SU-DHL-6 (cell line): ENCODE data around the gene PRDM10.
"Not testable (repeated sequence)": the region's sequence is repeated elsewhere in the genome, so short reads cannot be mapped to it uniquely, and the experiment has no call there.

Source experiments
- H2AFZ ChIP-seq: fragments of 200-600 bp; sonication (generic); 2 replicates; pipeline ENCODE4 v1.6.1; 2014; ENCODE audit warnings: low read depth, mild to moderate bottlenecking, moderate library complexity, mixed read lengths, antibody characterized with exemption, low read length; ENCODE audit not compliant: severe bottlenecking
- H3F3A ChIP-seq: fragments of 200-600 bp; shearing (Covaris generic); 2 replicates; pipeline ENCODE4 v1.6.0; 2016; ENCODE audit warnings: antibody characterized with exemption, mild to moderate bottlenecking; ENCODE audit not compliant: insufficient read depth
- H3K27ac ChIP-seq: fragments of 200-600 bp; sonication (generic); 2 replicates; pipeline ENCODE4 v1.5.1; 2016; ENCODE audit warnings: low read depth, mild to moderate bottlenecking, low read length, moderate library complexity, mixed read lengths
- H3K27me3 ChIP-seq: fragments of 200-600 bp; sonication (generic), shearing (Covaris generic); 2 replicates; pipeline ENCODE4 v1.6.0; 2014; ENCODE audit warnings: mild to moderate bottlenecking, low read length
- H3K36me3 ChIP-seq: fragments of 200-600 bp; sonication (generic); 2 replicates; pipeline ENCODE4 v1.6.1; 2014; ENCODE audit warnings: mild to moderate bottlenecking, low read length, mixed read lengths
- H3K4me2 ChIP-seq: fragments of 300-600, 200-600 bp; shearing (Covaris generic), sonication (generic); 2 replicates; pipeline ENCODE4 v1.6.0; 2014; ENCODE audit warnings: low read length, low read depth, mild to moderate bottlenecking; ENCODE audit not compliant: poor library complexity, severe bottlenecking
- H3K4me3 ChIP-seq: fragments of 200-600 bp; sonication (generic); 2 replicates; pipeline ENCODE4 v1.5.1; 2014; ENCODE audit warnings: antibody characterized with exemption, low read length, mild to moderate bottlenecking, mixed read lengths; ENCODE audit not compliant: insufficient read depth, poor library complexity, severe bottlenecking
- H3K79me2 ChIP-seq: fragments of 200-600 bp; sonication (generic); 2 replicates; pipeline ENCODE4 v1.6.1; 2014; ENCODE audit warnings: mild to moderate bottlenecking, low read length, moderate library complexity; ENCODE audit not compliant: insufficient read depth
- H3K9ac ChIP-seq: fragments of 200-600 bp; sonication (generic); 2 replicates; pipeline ENCODE4 v1.7.0; 2014; ENCODE audit warnings: mild to moderate bottlenecking, low read length
- H3K9me2 ChIP-seq: fragments of 200-600 bp; sonication (generic); replicated peaks from 2 replicates; pipeline ENCODE4 v1.6.1; 2014; ENCODE audit warnings: low read length; ENCODE audit not compliant: insufficient read depth
- H3K9me3 ChIP-seq: fragments of 200-600 bp; sonication (generic); 2 replicates; pipeline ENCODE4 v1.6.1; 2014; ENCODE audit warnings: low read length, mixed read lengths; ENCODE audit not compliant: insufficient read depth
- H4K20me1 ChIP-seq: fragments of 200-600 bp; sonication (generic); 2 replicates; pipeline ENCODE4 v1.6.1; 2014; ENCODE audit warnings: low read depth, mild to moderate bottlenecking, antibody characterized with exemption, low read length, moderate library complexity, mixed read lengths
- EZH2phosphoT487 ChIP-seq: fragments of 200-600 bp; sonication (generic), shearing (Covaris generic); conservative IDR thresholded peaks from 2 replicates; pipeline ENCODE4 v1.6.1; 2018; ENCODE audit warnings: mild to moderate bottlenecking, antibody characterized with exemption, low read length, moderate library complexity, mixed read lengths
- TF ChIP-seq, protein P1 (sequence below): fragments of 200-600 bp; sonication (generic); IDR thresholded peaks from one replicate; pipeline ENCODE4 v1.5.1; 2017; ENCODE audit warnings: antibody characterized with exemption, mild to moderate bottlenecking, low read length, moderate library complexity; ENCODE audit not compliant: insufficient read depth, poor library complexity, severe bottlenecking

PRDM10 gene

DNA sequence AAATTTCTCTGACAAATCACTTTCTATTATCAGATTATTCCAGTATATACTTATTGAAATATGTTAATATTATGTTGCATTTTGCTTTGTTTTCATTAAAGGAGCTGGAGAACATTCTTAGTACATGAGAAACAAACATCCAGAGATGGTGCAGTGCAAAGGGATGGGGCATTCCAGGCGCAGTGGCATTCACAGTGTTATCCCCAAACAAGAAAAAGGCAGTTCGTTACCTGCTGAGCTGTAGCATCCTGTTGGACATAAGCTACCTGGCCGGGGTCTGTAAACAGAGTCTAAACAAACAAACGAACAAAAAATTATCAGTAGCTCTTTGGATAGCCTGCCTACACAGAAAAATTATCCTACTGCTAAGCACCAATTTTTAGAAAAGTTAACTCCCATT, 47.4 kb downstream of the PRDM10 start:
- Histone ChIP-seq H3K27me3 (no peaks in the 10 kb centered on the region), H3K9ac (no peak overlapping the region), H3K36me3 (no peaks in the 10 kb centered on the region), H2AFZ (no peak overlapping the region), H3F3A (peaks cover 28% of the 10 kb centered on the region), H3K4me3 (no peak overlapping the region), H3K27ac (no peak overlapping the region), H3K4me2 (no peak overlapping the region), H4K20me1 (no peaks in the 10 kb centered on the region), H3K79me2 (no peaks in the 10 kb centered on the region), H3K9me3 (no peaks in the 10 kb centered on the region), H3K9me2 (no peaks in the 10 kb centered on the region)
- TF ChIP-seq EZH2phosphoT487, result no peak
- TF ChIP-seq, protein P1, sequence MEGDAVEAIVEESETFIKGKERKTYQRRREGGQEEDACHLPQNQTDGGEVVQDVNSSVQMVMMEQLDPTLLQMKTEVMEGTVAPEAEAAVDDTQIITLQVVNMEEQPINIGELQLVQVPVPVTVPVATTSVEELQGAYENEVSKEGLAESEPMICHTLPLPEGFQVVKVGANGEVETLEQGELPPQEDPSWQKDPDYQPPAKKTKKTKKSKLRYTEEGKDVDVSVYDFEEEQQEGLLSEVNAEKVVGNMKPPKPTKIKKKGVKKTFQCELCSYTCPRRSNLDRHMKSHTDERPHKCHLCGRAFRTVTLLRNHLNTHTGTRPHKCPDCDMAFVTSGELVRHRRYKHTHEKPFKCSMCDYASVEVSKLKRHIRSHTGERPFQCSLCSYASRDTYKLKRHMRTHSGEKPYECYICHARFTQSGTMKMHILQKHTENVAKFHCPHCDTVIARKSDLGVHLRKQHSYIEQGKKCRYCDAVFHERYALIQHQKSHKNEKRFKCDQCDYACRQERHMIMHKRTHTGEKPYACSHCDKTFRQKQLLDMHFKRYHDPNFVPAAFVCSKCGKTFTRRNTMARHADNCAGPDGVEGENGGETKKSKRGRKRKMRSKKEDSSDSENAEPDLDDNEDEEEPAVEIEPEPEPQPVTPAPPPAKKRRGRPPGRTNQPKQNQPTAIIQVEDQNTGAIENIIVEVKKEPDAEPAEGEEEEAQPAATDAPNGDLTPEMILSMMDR, result no peak

DNA sequence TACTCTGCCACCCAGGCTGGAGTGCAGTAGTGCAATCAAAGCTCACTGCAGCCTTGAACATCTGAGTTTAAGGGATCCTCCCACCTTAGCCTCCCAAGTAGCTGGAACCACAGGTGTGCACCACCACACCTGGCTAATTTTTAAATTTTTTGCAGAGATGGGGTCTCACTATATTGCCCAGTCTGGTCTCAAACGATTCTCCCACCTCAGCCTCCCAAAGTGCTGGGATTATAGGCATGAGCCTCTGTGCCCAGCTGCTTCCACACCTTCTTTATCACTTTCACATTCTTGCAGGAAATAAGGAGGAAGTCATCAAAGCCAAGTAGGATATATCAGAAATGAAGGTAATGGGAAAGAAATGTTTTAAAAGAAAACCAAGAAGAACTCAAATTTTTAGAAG, 47.9 kb downstream of the PRDM10 start:
- not testable (repeated sequence) for H3K9ac ChIP-seq, H3K27me3 ChIP-seq

GRCh38 chr11:129951866-129952262, 50.8 kb downstream of the PRDM10 start:
- H3K36me3 ChIP-seq, result no peaks in the 10 kb centered on the region
- no peaks in the 10 kb centered on the region for H3K9me3 ChIP-seq
- peak overlapping the region; percentile 50 for H3K9ac ChIP-seq
- H3F3A ChIP-seq, result peaks cover 36% of the 10 kb centered on the region
- H4K20me1 ChIP-seq, result no peaks in the 10 kb centered on the region
- no peak overlapping the region for H2AFZ ChIP-seq
- H3K4me2 ChIP-seq, result peak overlapping the region; percentile 91
- no peaks in the 10 kb centered on the region for H3K9me2 ChIP-seq
- H3K4me3 ChIP-seq, result no peak overlapping the region
- H3K79me2 ChIP-seq, result peaks cover 9% of the 10 kb centered on the region
- no peak for TF ChIP-seq EZH2phosphoT487
- TF ChIP-seq, protein P1, result no peak
- peak overlapping the region; percentile 95 for H3K27ac ChIP-seq
- H3K27me3 ChIP-seq, result no peaks in the 10 kb centered on the region

More for the DNA sequence above, 47.9 kb downstream of the PRDM10 start:
- peaks cover 27% of the 10 kb centered on the region for H3F3A ChIP-seq
- not testable (repeated sequence) for H3K4me2 ChIP-seq, H3K9me2 ChIP-seq, H2AFZ ChIP-seq, H3K9me3 ChIP-seq, H3K36me3 ChIP-seq, H3K79me2 ChIP-seq, H3K4me3 ChIP-seq, H4K20me1 ChIP-seq, H3K27ac ChIP-seq

DNA sequence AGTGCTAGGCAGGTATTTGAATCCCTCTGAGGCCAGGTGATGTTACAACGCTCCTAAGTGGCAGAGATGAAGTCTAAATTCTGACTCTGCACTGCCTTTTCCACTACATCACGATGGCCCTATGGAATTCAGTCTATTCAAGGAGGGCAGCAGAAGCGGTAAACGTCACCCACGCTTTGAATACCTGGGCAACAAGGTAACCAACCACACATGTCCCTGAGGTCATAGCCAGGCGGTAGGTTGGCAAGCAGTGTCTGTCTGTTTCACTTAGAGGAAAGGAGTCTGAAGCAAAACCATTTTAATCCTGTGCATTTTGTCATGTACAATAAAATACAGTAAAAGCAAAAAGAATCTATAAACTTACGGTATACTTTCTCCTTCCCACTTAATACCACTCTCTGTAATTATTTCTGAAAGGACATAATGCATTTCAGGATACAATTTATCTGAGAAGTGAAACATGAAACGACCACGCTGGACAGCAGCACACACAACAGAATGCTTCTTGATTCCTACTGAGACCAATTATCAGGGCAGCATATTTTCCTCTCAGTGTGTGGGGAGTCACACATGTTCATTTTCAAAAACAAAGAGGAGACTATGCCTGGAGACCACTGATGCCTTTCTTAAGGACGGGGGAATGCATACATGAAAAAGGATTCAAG, 51.3 kb downstream of the PRDM10 start:
- Histone ChIP-seq H3K9ac (peak overlapping the region; percentile 50), H4K20me1 (no peaks in the 10 kb centered on the region), H3F3A (peaks cover 36% of the 10 kb centered on the region), H3K27me3 (no peaks in the 10 kb centered on the region), H3K4me2 (peak overlapping the region; percentile 91), H3K36me3 (no peaks in the 10 kb centered on the region), H2AFZ (no peak overlapping the region), H3K4me3 (no peak overlapping the region), H3K79me2 (peaks cover 14% of the 10 kb centered on the region), H3K27ac (peak overlapping the region; percentile 95), H3K9me3 (no peaks in the 10 kb centered on the region), H3K9me2 (no peaks in the 10 kb centered on the region)
- TF ChIP-seq EZH2phosphoT487, result no peak
- TF ChIP-seq, protein P1, result no peak
